Neural progenitor cell (in vitro differentiated cells): ENCODE measurements around the gene RPF1. TPM values are rescaled to one million over a fixed set of nuclear protein-coding genes. Genes with fewer than 3 reads are reported as not detected.

ENCODE experiments used
- DNase-seq: peaks from one replicate; pipeline ENCODE4 v3.0.0-alpha.2; 2016; ENCODE audit warnings: low spot score
- H2AFZ ChIP-seq: fragments of 200-600 bp; sonication (generic); replicated peaks from 2 replicates; pipeline ENCODE4 v1.6.1; 2016; ENCODE audit warnings: antibody characterized with exemption
- H3F3A ChIP-seq: fragments of 200-600 bp; sonication (generic); 2 replicates; pipeline ENCODE4 v1.6.1; 2016; ENCODE audit warnings: antibody characterized with exemption, low read depth
- H3K27ac ChIP-seq: fragments of 200-600 bp; sonication (generic); 2 replicates; pipeline ENCODE4 v1.5.1; 2016; ENCODE audit warnings: mild to moderate bottlenecking
- H3K27me3 ChIP-seq: fragments of 200-600 bp; sonication (generic); 2 replicates; pipeline ENCODE4 v1.6.1; 2016; ENCODE audit warnings: mild to moderate bottlenecking, moderate library complexity
- H3K36me3 ChIP-seq: fragments of 200-600 bp; sonication (generic); 2 replicates; pipeline ENCODE4 v1.5.1; 2016
- H3K4me1 ChIP-seq: fragments of 200-600 bp; sonication (generic); 2 replicates; pipeline ENCODE4 v1.6.1; 2016; ENCODE audit warnings: mixed run types
- H3K4me2 ChIP-seq: fragments of 200-600 bp; sonication (generic); 2 replicates; pipeline ENCODE4 v1.6.1; 2016
- H3K4me3 ChIP-seq: fragments of 200-600 bp; sonication (generic); 2 replicates; pipeline ENCODE4 v1.5.1; 2016
- H3K79me2 ChIP-seq: fragments of 200-600 bp; sonication (generic); 2 replicates; pipeline ENCODE4 v1.6.1; 2016; ENCODE audit warnings: low read depth
- H3K9ac ChIP-seq: fragments of 200-600 bp; sonication (generic); 2 replicates; pipeline ENCODE4 v1.6.1; 2016
- H3K9me3 ChIP-seq: fragments of 200-600 bp; sonication (generic); 2 replicates; pipeline ENCODE4 v1.5.1; 2016; ENCODE audit warnings: low read depth
- H4K20me1 ChIP-seq: fragments of 200-600 bp; sonication (generic); 2 replicates; pipeline ENCODE4 v1.6.1; 2016; ENCODE audit warnings: low read depth
- H3K27ac Mint-ChIP-seq: 3 replicates; pipeline ENCODE4 v1.8.0; 2021; ENCODE audit warnings: mixed read lengths
- H3K27me3 Mint-ChIP-seq: 2 replicates; pipeline ENCODE4 v1.8.0; 2022; ENCODE audit warnings: low read depth, mild to moderate bottlenecking, inconsistent platforms, moderate library complexity, mixed read lengths; ENCODE audit not compliant: insufficient read depth
- H3K36me3 Mint-ChIP-seq: 3 replicates; pipeline ENCODE4 v1.8.0; 2021; ENCODE audit warnings: mixed read lengths
- H3K4me1 Mint-ChIP-seq: 3 replicates; pipeline ENCODE4 v1.8.0; 2021; ENCODE audit warnings: mixed read lengths
- H3K4me3 Mint-ChIP-seq: 3 replicates; pipeline ENCODE4 v1.8.0; 2021; ENCODE audit warnings: mild to moderate bottlenecking, moderate library complexity, mixed read lengths
- H3K9me3 Mint-ChIP-seq: 3 replicates; pipeline ENCODE4 v1.8.0; 2020; ENCODE audit warnings: mixed read lengths
- EZH2 ChIP-seq: fragments of 200-600 bp; sonication (generic); IDR thresholded peaks from 2 replicates; pipeline ENCODE4 v1.6.1; 2017; ENCODE audit warnings: antibody characterized with exemption, mild to moderate bottlenecking, moderate library complexity
- EZH2phosphoT487 ChIP-seq: fragments of 200-600 bp; sonication (generic); IDR thresholded peaks from 2 replicates; pipeline ENCODE4 v1.6.1; 2017; ENCODE audit warnings: antibody characterized with exemption
- total RNA-seq: library from RNA; depleted of rRNA; stranded (reverse); fragments of >200 nt; gene quantifications from 2 replicates; pipeline ENCODE4 v1.2.3, GENCODE V29; 2015; ENCODE audit warnings: low replicate concordance
- TF ChIP-seq, protein P1 (sequence below): fragments of 200-600 bp; sonication (generic); IDR thresholded peaks from 2 replicates; pipeline ENCODE4 v1.5.1; 2017; ENCODE audit warnings: antibody characterized with exemption, mild to moderate bottlenecking

The RPF1 gene
- total RNA-seq, 1 donor from 2014 or later = 81.6 TPM

DNA sequence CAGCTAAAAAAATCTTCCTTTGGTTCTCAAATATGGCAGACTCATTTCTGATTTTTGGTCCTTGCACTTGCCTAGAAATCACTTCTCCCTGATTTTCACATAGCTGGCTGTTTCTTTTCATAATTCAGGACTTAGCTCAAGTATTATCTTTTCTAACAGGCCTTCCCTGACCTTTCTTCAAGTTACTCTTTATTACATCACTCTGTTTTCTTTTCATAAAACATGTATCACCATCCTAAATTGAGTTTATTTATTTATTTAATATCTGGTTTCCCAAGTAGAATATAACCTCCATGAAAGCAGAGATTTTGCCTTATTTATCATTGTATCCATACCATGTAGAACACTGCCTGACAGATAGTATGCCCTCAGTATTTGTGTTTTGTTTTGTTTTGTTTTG, 45.5 kb downstream of the RPF1 start:
- H3K27me3 ChIP-seq = no peaks in the 10 kb centered on the region
- Mint-ChIP-seq H3K4me1 (no peaks in the 10 kb centered on the region), H3K9me3 (no peaks in the 10 kb centered on the region), H3K27me3 (no peaks in the 10 kb centered on the region), H3K27ac (no peak overlapping the region), H3K4me3 (no peak overlapping the region), H3K36me3 (no peaks in the 10 kb centered on the region)
- no peaks in the 10 kb centered on the region for H4K20me1 ChIP-seq
- H3F3A ChIP-seq = no peaks in the 10 kb centered on the region
- no peak overlapping the region for H2AFZ ChIP-seq
- no peak overlapping the region for H3K27ac ChIP-seq
- no peak for DNase-seq
- no peak overlapping the region for H3K4me2 ChIP-seq
- TF ChIP-seq EZH2phosphoT487 (no peak), EZH2 (no peak)
- TF ChIP-seq, protein P1, sequence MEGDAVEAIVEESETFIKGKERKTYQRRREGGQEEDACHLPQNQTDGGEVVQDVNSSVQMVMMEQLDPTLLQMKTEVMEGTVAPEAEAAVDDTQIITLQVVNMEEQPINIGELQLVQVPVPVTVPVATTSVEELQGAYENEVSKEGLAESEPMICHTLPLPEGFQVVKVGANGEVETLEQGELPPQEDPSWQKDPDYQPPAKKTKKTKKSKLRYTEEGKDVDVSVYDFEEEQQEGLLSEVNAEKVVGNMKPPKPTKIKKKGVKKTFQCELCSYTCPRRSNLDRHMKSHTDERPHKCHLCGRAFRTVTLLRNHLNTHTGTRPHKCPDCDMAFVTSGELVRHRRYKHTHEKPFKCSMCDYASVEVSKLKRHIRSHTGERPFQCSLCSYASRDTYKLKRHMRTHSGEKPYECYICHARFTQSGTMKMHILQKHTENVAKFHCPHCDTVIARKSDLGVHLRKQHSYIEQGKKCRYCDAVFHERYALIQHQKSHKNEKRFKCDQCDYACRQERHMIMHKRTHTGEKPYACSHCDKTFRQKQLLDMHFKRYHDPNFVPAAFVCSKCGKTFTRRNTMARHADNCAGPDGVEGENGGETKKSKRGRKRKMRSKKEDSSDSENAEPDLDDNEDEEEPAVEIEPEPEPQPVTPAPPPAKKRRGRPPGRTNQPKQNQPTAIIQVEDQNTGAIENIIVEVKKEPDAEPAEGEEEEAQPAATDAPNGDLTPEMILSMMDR = no peak
- no peak overlapping the region for H3K4me3 ChIP-seq
- H3K9me3 ChIP-seq = no peaks in the 10 kb centered on the region
- H3K79me2 ChIP-seq = no peaks in the 10 kb centered on the region
- no peak overlapping the region for H3K9ac ChIP-seq
- H3K4me1 ChIP-seq = no peaks in the 10 kb centered on the region
- no peaks in the 10 kb centered on the region for H3K36me3 ChIP-seq

DNA sequence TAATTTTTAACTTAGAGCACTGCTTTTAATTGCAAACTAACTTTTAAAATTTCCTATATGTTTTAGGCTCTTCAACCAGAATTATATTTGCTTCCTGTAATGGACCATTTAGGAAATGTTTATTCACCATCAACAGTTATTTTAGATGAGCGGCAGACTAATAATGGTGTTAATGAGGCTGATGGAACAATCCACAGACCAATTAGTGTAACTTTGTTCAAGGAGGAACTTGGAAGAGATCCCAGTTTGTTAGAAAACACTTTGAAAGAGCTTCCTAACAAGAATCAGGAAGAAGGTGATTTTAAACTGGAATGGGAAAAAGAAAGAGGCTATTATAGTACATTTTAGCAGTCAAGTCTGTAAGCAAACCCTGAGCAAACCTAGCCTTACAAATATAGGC, 46.7 kb downstream of the RPF1 start:
- H3K36me3 ChIP-seq = no peaks in the 10 kb centered on the region
- no peaks in the 10 kb centered on the region for H3K4me1 Mint-ChIP-seq
- H3K27me3 ChIP-seq = no peaks in the 10 kb centered on the region
- no peaks in the 10 kb centered on the region for H3K9me3 Mint-ChIP-seq
- no peak overlapping the region for H3K4me3 Mint-ChIP-seq
- H3K4me1 ChIP-seq = no peaks in the 10 kb centered on the region
- H3K27ac Mint-ChIP-seq = no peak overlapping the region
- no peak overlapping the region for H2AFZ ChIP-seq
- H3K27me3 Mint-ChIP-seq = no peaks in the 10 kb centered on the region
- no peaks in the 10 kb centered on the region for H3F3A ChIP-seq
- H3K4me3 ChIP-seq = no peak overlapping the region
- H3K79me2 ChIP-seq = no peaks in the 10 kb centered on the region
- no peaks in the 10 kb centered on the region for H3K9me3 ChIP-seq
- H4K20me1 ChIP-seq = no peaks in the 10 kb centered on the region
- H3K27ac ChIP-seq = no peak overlapping the region
- TF ChIP-seq, protein P1 = no peak
- TF ChIP-seq EZH2 (no peak), EZH2phosphoT487 (no peak)
- no peak for DNase-seq
- no peak overlapping the region for H3K9ac ChIP-seq
- no peaks in the 10 kb centered on the region for H3K36me3 Mint-ChIP-seq
- no peak overlapping the region for H3K4me2 ChIP-seq

DNA sequence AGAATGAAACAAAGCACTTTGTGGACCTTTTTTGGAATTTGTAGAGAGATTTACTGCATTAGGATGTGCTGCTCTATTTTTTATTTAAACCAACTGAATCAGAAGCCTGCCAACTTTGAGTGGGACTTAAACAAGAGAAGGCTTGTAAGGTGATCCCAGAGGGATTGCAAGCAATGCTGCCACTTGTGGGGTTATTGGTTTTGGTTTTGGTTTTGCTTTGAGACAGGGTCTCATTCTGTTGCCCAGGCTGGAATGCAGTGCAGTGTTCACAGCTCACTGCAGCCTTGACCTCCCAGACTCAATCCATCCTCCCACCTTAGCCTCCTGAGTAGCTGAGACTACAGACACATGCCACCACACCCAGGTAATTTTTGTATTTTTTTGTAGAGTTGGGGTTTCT, 59.5 kb downstream of the RPF1 start:
- no peaks in the 10 kb centered on the region for H3K9me3 Mint-ChIP-seq
- no peak overlapping the region for H3K4me3 ChIP-seq
- H3K4me3 Mint-ChIP-seq = no peak overlapping the region
- no peaks in the 10 kb centered on the region for H3K4me1 ChIP-seq
- H3K27me3 ChIP-seq = no peaks in the 10 kb centered on the region
- H3K79me2 ChIP-seq = no peaks in the 10 kb centered on the region
- no peaks in the 10 kb centered on the region for H4K20me1 ChIP-seq
- H3K27ac ChIP-seq = no peak overlapping the region
- H3K36me3 Mint-ChIP-seq = no peaks in the 10 kb centered on the region
- H3K9ac ChIP-seq = no peak overlapping the region
- DNase-seq = no peak
- TF ChIP-seq EZH2 = no peak
- TF ChIP-seq, protein P1 = no peak
- no peak for TF ChIP-seq EZH2phosphoT487
- H3K4me2 ChIP-seq = no peak overlapping the region
- no peak overlapping the region for H3K27ac Mint-ChIP-seq
- no peaks in the 10 kb centered on the region for H3K36me3 ChIP-seq
- no peaks in the 10 kb centered on the region for H3K4me1 Mint-ChIP-seq
- H3F3A ChIP-seq = no peaks in the 10 kb centered on the region
- H3K9me3 ChIP-seq = no peaks in the 10 kb centered on the region
- H3K27me3 Mint-ChIP-seq = no peaks in the 10 kb centered on the region
- H2AFZ ChIP-seq = no peak overlapping the region

DNA sequence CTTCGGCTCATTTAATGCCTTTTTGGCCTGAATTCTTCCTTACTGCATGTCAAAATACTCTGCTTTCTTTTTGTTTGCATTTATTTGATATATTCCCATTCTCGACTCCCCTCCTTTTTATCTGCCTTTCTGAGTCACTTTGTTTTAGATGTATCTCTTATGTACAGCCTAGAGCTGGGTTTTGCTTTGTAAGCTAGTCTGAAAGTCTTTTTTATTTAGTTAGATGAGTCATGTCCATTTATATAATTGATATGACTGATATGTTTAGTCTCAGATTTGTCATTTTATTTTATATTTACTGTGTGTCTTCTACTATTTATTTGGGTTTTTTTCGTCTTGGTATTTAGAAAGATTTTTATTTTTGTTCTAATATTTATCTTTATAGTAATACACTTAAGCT, 60.9 kb downstream of the RPF1 start:
- Histone ChIP-seq H3K36me3 (no peaks in the 10 kb centered on the region), H3K9me3 (no peaks in the 10 kb centered on the region), H3K27me3 (no peaks in the 10 kb centered on the region), H4K20me1 (no peaks in the 10 kb centered on the region), H3K4me2 (no peak overlapping the region), H3K9ac (no peak overlapping the region), H2AFZ (no peak overlapping the region), H3K4me3 (no peak overlapping the region), H3K4me1 (no peaks in the 10 kb centered on the region), H3K27ac (no peak overlapping the region), H3K79me2 (no peaks in the 10 kb centered on the region), H3F3A (no peaks in the 10 kb centered on the region)
- DNase-seq = no peak
- Mint-ChIP-seq H3K36me3 (no peaks in the 10 kb centered on the region), H3K27ac (no peak overlapping the region), H3K27me3 (no peaks in the 10 kb centered on the region), H3K4me1 (no peaks in the 10 kb centered on the region), H3K4me3 (no peak overlapping the region), H3K9me3 (no peaks in the 10 kb centered on the region)
- TF ChIP-seq EZH2phosphoT487 = no peak
